Aorta (tissue), 5 donors: ENCODE measurements around the gene BRINP1. TPM values are rescaled to one million over a fixed set of nuclear protein-coding genes. Genes with fewer than 3 reads are reported as not detected.

ENCODE experiments used
- ATAC-seq: fragments of 200-7000 bp; cut with Tn5 transposase; one replicate; pipeline ENCODE4 v1.9.1; 2022; ENCODE audit warnings: moderate library complexity; ENCODE audit not compliant: low FRiP score
- DNase-seq, 2 donors: peaks; one replicate each; pipeline ENCODE4 v3.0.0-alpha.2; 2020
- H3K27ac ChIP-seq, 2 donors: one replicate each; pipeline ENCODE4 v1.5.1; 2013; ENCODE audit warnings: low read length in 2 of 2, mild to moderate bottlenecking in 2 of 2, moderate library complexity in 2 of 2, control low read depth in 1 of 2, inconsistent platforms in 1 of 2, low read depth in 1 of 2
- H3K27me3 ChIP-seq, 2 donors: one replicate each; pipeline ENCODE4 v1.6.1; 2013; ENCODE audit warnings: control low read depth in 1 of 2, low read length in 1 of 2, mild to moderate bottlenecking in 1 of 2, moderate library complexity in 1 of 2; ENCODE audit not compliant: insufficient read depth in 2 of 2, control insufficient read depth in 1 of 2
- H3K36me3 ChIP-seq, 2 donors: one replicate each; pipeline ENCODE4 v1.6.1; 2013; ENCODE audit warnings: control low read depth in 1 of 2, low read length in 1 of 2, mild to moderate bottlenecking in 1 of 2; ENCODE audit not compliant: insufficient read depth in 2 of 2, control insufficient read depth in 1 of 2
- H3K4me1 ChIP-seq, 2 donors: one replicate each; pipeline ENCODE4 v1.6.1; 2013; ENCODE audit warnings: low read length in 2 of 2, control low read depth in 1 of 2, mild to moderate bottlenecking in 1 of 2, moderate library complexity in 1 of 2; ENCODE audit not compliant: insufficient read depth in 2 of 2, control insufficient read depth in 1 of 2
- H3K4me3 ChIP-seq, 2 donors: one replicate each; pipeline ENCODE4 v1.5.1; 2013; ENCODE audit warnings: low read length in 2 of 2, control low read depth in 1 of 2, mild to moderate bottlenecking in 1 of 2
- H3K9me3 ChIP-seq: one replicate; pipeline ENCODE4 v1.6.1; 2013; ENCODE audit warnings: mild to moderate bottlenecking, low read length; ENCODE audit not compliant: control insufficient read depth
- WGBS, 2 donors: extraction: QIAGEN DNeasy Blood & Tissue Kit; methylation state at CpG; one replicate each; pipeline ENCODE4 v1.1.7; 2013; 5-methylcytosine and 5-hydroxymethylcytosine counted together
- intact Hi-C, 2 donors: fragments of 100-400 bp; cut with DNase I; formaldehyde crosslinking; loops; one replicate each; pipeline versions ENCODE4 v1.14.2 to v1.15.0; 2022
- polyA plus RNA-seq, 2 donors: library from polyadenylated mRNA; stranded (reverse); fragments of 200-250 nt; gene quantifications; one replicate each; pipeline ENCODE4 v1.2.3, GENCODE V29; 2013
- total RNA-seq, 2 donors: library from RNA; stranded (reverse); fragmentation: NEBNext Ultra II Directional; extraction: Animal tissue kit (Norgen Biotek cat#: 25700); gene quantifications; one replicate each; pipeline ENCODE4 v1.2.1, GENCODE V29; 2021
- donor health status: healthy with polysubstance abuse.
- donor health status: Bipolar disorder and iron deficiency.
- donor health status: DM: no; HTN: no; CAD: no.
- donor health status: DM: no; HTN: no; CAD: no.
- donor health status: DM: yes; HTN: yes; CAD: no.

Gene BRINP1
- total and polyA plus RNA-seq, 4 donors, result 0.23 to 5.0 (median 0.55) TPM

GRCh38 chr9:119126040-119126439 lies 243.2 kb downstream of the BRINP1 start:
- WGBS, 2 donors, result 48 to 63% methylated on average over 2 of the region's 2 CpGs
- H3K27ac ChIP-seq, result no peak overlapping the region
- H3K9me3 ChIP-seq, result peaks cover 2% of the 10 kb centered on the region
- H3K27me3 ChIP-seq, result no peaks in the 10 kb centered on the region
- no peak for ATAC-seq
- no peak overlapping the region for H3K4me3 ChIP-seq
- no peak for DNase-seq
- H3K4me1 ChIP-seq, result no peaks in the 10 kb centered on the region
- intact Hi-C loops, result loop anchor here in 1 of 2 donors (10.0 kb wide), 1 partner anchor 59 kb away; no protein-coding TSS in a partner anchor
- no peaks in the 10 kb centered on the region for H3K36me3 ChIP-seq

DNA sequence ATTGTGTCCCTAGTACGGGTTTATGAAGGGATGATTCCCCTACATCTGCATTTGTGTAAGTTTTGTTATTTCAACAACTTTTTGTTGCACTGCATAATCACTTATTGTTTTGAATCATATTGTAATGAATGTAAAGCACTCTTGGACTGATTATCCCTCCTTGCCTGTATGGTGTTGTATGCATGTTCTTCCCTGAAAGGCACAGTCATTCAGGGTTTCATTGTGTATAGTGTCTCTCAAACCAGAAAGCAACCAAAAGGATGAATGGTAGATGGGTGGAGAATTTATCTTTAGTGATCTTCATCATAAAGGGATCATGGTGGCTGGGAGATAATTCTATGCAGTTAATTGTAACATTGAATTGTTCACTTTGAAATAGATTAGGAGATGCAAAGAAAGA lies 247.3 kb downstream of the BRINP1 start:
- H3K27ac ChIP-seq, result no peak overlapping the region
- H3K9me3 ChIP-seq, result peaks cover 2% of the 10 kb centered on the region
- no peaks in the 10 kb centered on the region for H3K36me3 ChIP-seq
- ATAC-seq, result no peak
- no peak overlapping the region for H3K4me3 ChIP-seq
- no peak for DNase-seq
- 89 to 92% methylated on average over 1 of the region's 1 CpG for WGBS, 2 donors
- intact Hi-C loops, result loop anchor here in 1 of 2 donors (10.0 kb wide), 1 partner anchor 63 kb away; no protein-coding TSS in a partner anchor
- no peaks in the 10 kb centered on the region for H3K27me3 ChIP-seq
- H3K4me1 ChIP-seq, result no peaks in the 10 kb centered on the region

- DNase-seq (no peak), ATAC-seq (no peak)
- H3K4me1 ChIP-seq, result no peaks in the 10 kb centered on the region
- H3K4me3 ChIP-seq, result no peak overlapping the region
- intact Hi-C loops, result no loop called here
- no peak overlapping the region for H3K27ac ChIP-seq
- H3K36me3 ChIP-seq, result no peaks in the 10 kb centered on the region
- no peaks in the 10 kb centered on the region for H3K9me3 ChIP-seq
- no peaks in the 10 kb centered on the region for H3K27me3 ChIP-seq
These were observed 251.8 kb downstream of the BRINP1 start for GRCh38 chr9:119117409-119117808.
